Neuronal stem cell (in vitro differentiated cells): ENCODE results near the gene DCP2.

ENCODE experiments used
- DNase-seq: peaks from one replicate; pipeline ENCODE4 v3.0.0-alpha.2; 2013; ENCODE audit warnings: low spot score
- H2AFZ ChIP-seq: one replicate; pipeline ENCODE4 v1.6.1; 2013; ENCODE audit warnings: mild to moderate bottlenecking, low read length, inconsistent platforms
- H2AK5ac ChIP-seq: 2 replicates; pipeline ENCODE4 v1.6.1; 2013; ENCODE audit warnings: low read depth, mild to moderate bottlenecking, inconsistent platforms, low read length, moderate library complexity, mixed read lengths
- H2BK120ac ChIP-seq: 2 replicates; pipeline ENCODE4 v1.6.1; 2013; ENCODE audit warnings: low read depth, mild to moderate bottlenecking, inconsistent platforms, low read length, moderate library complexity, mixed read lengths
- H2BK12ac ChIP-seq: one replicate; pipeline ENCODE4 v1.6.1; 2013; ENCODE audit warnings: low read length, inconsistent platforms
- H2BK15ac ChIP-seq: 2 replicates; pipeline ENCODE4 v1.6.1; 2013; ENCODE audit warnings: mild to moderate bottlenecking, low read length, inconsistent platforms, mixed read lengths
- H2BK5ac ChIP-seq: one replicate; pipeline ENCODE4 v1.6.1; 2013; ENCODE audit warnings: inconsistent platforms, mild to moderate bottlenecking, low read length, moderate library complexity
- H3K14ac ChIP-seq: one replicate; pipeline ENCODE4 v1.6.1; 2013; ENCODE audit warnings: low read length, inconsistent platforms
- H3K18ac ChIP-seq: 2 replicates; pipeline ENCODE4 v1.6.1; 2013; ENCODE audit warnings: low read length, inconsistent platforms
- H3K23ac ChIP-seq: 2 replicates; pipeline ENCODE4 v1.6.1; 2013; ENCODE audit warnings: low read depth, mild to moderate bottlenecking, mixed read lengths, low read length, inconsistent platforms; ENCODE audit not compliant: poor library complexity
- H3K27ac ChIP-seq: replicated peaks from 3 replicates; pipeline ENCODE4 v1.5.1; 2013; ENCODE audit warnings: low read length, inconsistent platforms
- H3K27me3 ChIP-seq, 3 experiments: 2 replicates each; pipeline ENCODE4 v1.6.1; 2013; ENCODE audit warnings: low read length in 3 of 3, mild to moderate bottlenecking in 2 of 3, inconsistent platforms in 1 of 3, low read depth in 1 of 3, mixed read lengths in 1 of 3, moderate library complexity in 1 of 3; ENCODE audit not compliant: control insufficient read depth in 3 of 3, insufficient read depth in 3 of 3
- H3K36me3 ChIP-seq, 2 donors: replicated peaks in 1 of 2; 2 replicates each; pipeline ENCODE4 v1.6.1; 2013; ENCODE audit warnings: low read length in 2 of 2; ENCODE audit not compliant: control insufficient read depth in 2 of 2, insufficient read depth in 2 of 2
- H3K4ac ChIP-seq: 2 replicates; pipeline ENCODE4 v1.6.1; 2013; ENCODE audit warnings: inconsistent platforms, mild to moderate bottlenecking, low read length, moderate library complexity
- H3K4me1 ChIP-seq, 2 donors: 1 replicate in 1 of 2; 2 replicates in 1 of 2; pipeline ENCODE4 v1.6.1; 2013; ENCODE audit warnings: low read length in 2 of 2, low read depth in 1 of 2; ENCODE audit not compliant: control insufficient read depth in 2 of 2, insufficient read depth in 1 of 2
- H3K4me2 ChIP-seq: one replicate; pipeline ENCODE4 v1.6.1; 2013; ENCODE audit warnings: mild to moderate bottlenecking, low read length, inconsistent platforms; ENCODE audit not compliant: insufficient read depth, poor library complexity, severe bottlenecking
- H3K4me3 ChIP-seq, 2 donors: 2 replicates each; pipeline ENCODE4 v1.5.1; 2013; ENCODE audit warnings: low read length in 2 of 2, mild to moderate bottlenecking in 2 of 2, inconsistent platforms in 1 of 2, moderate library complexity in 1 of 2
- H3K79me1 ChIP-seq: one replicate; pipeline ENCODE4 v1.6.1; 2013; ENCODE audit warnings: low read depth, mild to moderate bottlenecking, inconsistent platforms, low read length, moderate library complexity
- H3K9ac ChIP-seq: one replicate; pipeline ENCODE4 v1.6.1; 2013; ENCODE audit warnings: mild to moderate bottlenecking, low read depth, low read length, inconsistent platforms; ENCODE audit not compliant: poor library complexity
- H3K9me3 ChIP-seq, 2 donors: replicated peaks in 1 of 2; 2 replicates each; pipeline versions ENCODE3 to v1.6.1; 2013; ENCODE audit warnings: low read length in 2 of 2, mild to moderate bottlenecking in 2 of 2, inconsistent platforms in 1 of 2, low read depth in 1 of 2, mixed read lengths in 1 of 2, moderate library complexity in 1 of 2; ENCODE audit not compliant: control insufficient read depth in 2 of 2, insufficient read depth in 1 of 2
- H4K8ac ChIP-seq: one replicate; pipeline ENCODE4 v1.6.1; 2013; ENCODE audit warnings: low read depth, mild to moderate bottlenecking, inconsistent platforms, low read length, moderate library complexity
- H4K91ac ChIP-seq: one replicate; pipeline ENCODE4 v1.6.1; 2013; ENCODE audit warnings: low read length, low read depth, mild to moderate bottlenecking, inconsistent platforms; ENCODE audit not compliant: poor library complexity
- WGBS, 2 donors: extraction: QIAGEN DNeasy Blood & Tissue Kit; methylation state at CpG; one replicate each; pipeline ENCODE4 v1.1.7; 2013; ENCODE audit warnings: missing lambda C conversion rate in 2 of 2, mixed read lengths in 1 of 2; ENCODE audit not compliant: insufficient read length in 2 of 2, insufficient replicate concordance in 1 of 2; ENCODE audit errors: extremely low coverage in 2 of 2; 5-methylcytosine and 5-hydroxymethylcytosine counted together

DCP2 gene

GRCh38 chr5:112967520-112968083 lies 9.0 kb upstream of the DCP2 start:
- H4K8ac ChIP-seq, result no peak overlapping the region
- no peak overlapping the region for H3K4me2 ChIP-seq
- no peak overlapping the region for H4K91ac ChIP-seq
- H3K4me1 ChIP-seq, result peaks cover 7 to 9% of the 10 kb centered on the region in 2 donors
- no peak overlapping the region for H2BK5ac ChIP-seq
- H2AK5ac ChIP-seq, result no peak overlapping the region
- WGBS, 2 donors, result no CpG with 5 or more reads among the region's 6 CpGs
- no peaks in the 10 kb centered on the region for H3K27me3 ChIP-seq
- H3K23ac ChIP-seq, result no peak overlapping the region
- no peak overlapping the region for H3K9ac ChIP-seq
- no peaks in the 10 kb centered on the region for H3K36me3 ChIP-seq
- H3K4me3 ChIP-seq, result no peak overlapping the region
- no peak overlapping the region for H3K18ac ChIP-seq
- no peaks in the 10 kb centered on the region for H3K9me3 ChIP-seq
- no peak overlapping the region for H3K4ac ChIP-seq
- H2BK120ac ChIP-seq, result no peak overlapping the region
- no peaks in the 10 kb centered on the region for H3K79me1 ChIP-seq
- DNase-seq, result no peak
- no peak overlapping the region for H3K14ac ChIP-seq
- no peak overlapping the region for H2BK15ac ChIP-seq
- no peak overlapping the region for H2AFZ ChIP-seq
- no peak overlapping the region for H3K27ac ChIP-seq
- no peak overlapping the region for H2BK12ac ChIP-seq

DNA sequence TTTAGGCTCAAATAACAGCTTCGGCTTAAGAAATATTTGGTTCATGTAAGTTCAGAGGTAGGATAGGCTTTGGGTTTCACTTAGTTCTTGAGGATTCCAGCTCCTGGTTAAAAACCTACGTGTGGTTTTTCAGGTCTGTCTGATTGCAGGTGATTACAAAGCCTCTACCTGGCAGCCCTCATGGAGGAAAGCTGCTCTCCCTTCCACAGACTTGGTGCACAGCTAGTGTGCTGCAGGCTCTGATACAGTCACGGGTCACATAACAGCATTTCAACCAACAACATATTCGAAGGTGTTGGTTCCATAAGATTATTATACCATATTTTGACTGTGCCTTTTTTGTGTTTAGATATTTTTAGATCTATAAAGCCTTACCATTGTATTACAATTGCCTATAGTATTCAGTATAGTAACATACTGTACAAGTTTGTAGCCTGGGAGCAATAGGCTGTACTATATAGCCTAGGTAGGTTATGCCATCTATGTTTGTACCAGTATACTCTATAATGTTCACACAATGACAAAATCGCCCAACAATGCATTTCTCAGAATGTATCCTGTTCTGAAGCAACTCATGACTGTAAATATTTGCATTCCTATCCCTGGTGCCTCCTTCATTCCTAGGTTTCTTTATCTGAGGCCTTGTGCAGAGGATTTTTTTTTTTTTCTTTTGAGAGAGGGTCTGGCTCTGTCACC lies 8.0 kb upstream of the DCP2 start:
- H3K9me3 ChIP-seq, result no peaks in the 10 kb centered on the region
- no peak overlapping the region for H2BK12ac ChIP-seq
- H3K4ac ChIP-seq, result no peak overlapping the region
- no peak overlapping the region for H2BK15ac ChIP-seq
- peak overlapping the region; percentile 50 for H2AFZ ChIP-seq
- DNase-seq, result no peak
- H3K4me3 ChIP-seq, result no peak overlapping the region
- H3K18ac ChIP-seq, result no peak overlapping the region
- no peak overlapping the region for H3K9ac ChIP-seq
- H2AK5ac ChIP-seq, result no peak overlapping the region
- H3K4me2 ChIP-seq, result no peak overlapping the region
- no peaks in the 10 kb centered on the region for H3K36me3 ChIP-seq
- H3K79me1 ChIP-seq, result no peaks in the 10 kb centered on the region
- H3K23ac ChIP-seq, result no peak overlapping the region
- no CpG with 5 or more reads among the region's 5 CpGs for WGBS, 2 donors
- H4K8ac ChIP-seq, result no peak overlapping the region
- H2BK5ac ChIP-seq, result no peak overlapping the region
- H2BK120ac ChIP-seq, result no peak overlapping the region
- H4K91ac ChIP-seq, result no peak overlapping the region
- H3K14ac ChIP-seq, result no peak overlapping the region
- no peak overlapping the region for H3K27ac ChIP-seq
- peaks cover 7 to 9% of the 10 kb centered on the region in 2 donors for H3K4me1 ChIP-seq
- H3K27me3 ChIP-seq, result no peaks in the 10 kb centered on the region

DNA sequence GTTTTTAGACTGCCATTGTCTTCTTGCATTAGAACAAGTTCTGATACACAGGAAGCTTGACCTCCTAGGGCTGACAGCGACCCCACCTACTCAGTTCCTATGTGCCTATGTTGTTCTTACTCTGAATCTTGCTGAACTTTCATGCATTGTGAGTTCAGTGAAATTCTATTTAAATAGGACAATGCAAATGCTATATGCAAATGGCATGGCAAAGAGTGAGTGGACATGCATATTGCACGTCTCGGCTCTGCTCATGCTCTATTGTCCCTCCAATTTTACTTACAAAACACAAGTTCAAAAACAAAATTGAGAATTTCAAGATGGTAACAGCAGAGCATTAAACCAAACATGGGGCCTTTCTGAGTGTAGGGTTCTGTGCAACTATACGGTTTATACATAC lies 5.3 kb upstream of the DCP2 start:
- no peak overlapping the region for H2AK5ac ChIP-seq
- H3K23ac ChIP-seq, result no peak overlapping the region
- H2BK12ac ChIP-seq, result no peak overlapping the region
- WGBS, 2 donors, result no CpG with 5 or more reads among the region's 4 CpGs
- H3K27ac ChIP-seq, result no peak overlapping the region
- no peak overlapping the region for H4K91ac ChIP-seq
- DNase-seq, result no peak
- no peaks in the 10 kb centered on the region for H3K79me1 ChIP-seq
- H3K4me1 ChIP-seq, result peaks cover 14 to 16% of the 10 kb centered on the region in 2 donors
- H2BK120ac ChIP-seq, result no peak overlapping the region
- H3K14ac ChIP-seq, result no peak overlapping the region
- no peaks in the 10 kb centered on the region for H3K9me3 ChIP-seq
- H2AFZ ChIP-seq, result peak overlapping the region; percentile 41
- H2BK15ac ChIP-seq, result no peak overlapping the region
- H3K4me2 ChIP-seq, result no peak overlapping the region
- no peaks in the 10 kb centered on the region for H3K36me3 ChIP-seq
- H3K4me3 ChIP-seq, result no peak overlapping the region
- no peak overlapping the region for H4K8ac ChIP-seq
- H3K4ac ChIP-seq, result no peak overlapping the region
- H3K9ac ChIP-seq, result no peak overlapping the region
- no peak overlapping the region for H3K18ac ChIP-seq
- H2BK5ac ChIP-seq, result no peak overlapping the region
- no peaks in the 10 kb centered on the region for H3K27me3 ChIP-seq

- Histone ChIP-seq H2BK120ac (no peak overlapping the region), H3K9me3 (no peaks in the 10 kb centered on the region), H4K91ac (no peak overlapping the region), H3K27ac (no peak overlapping the region), H3K14ac (no peak overlapping the region), H3K4me3 (no peak overlapping the region), H3K9ac (no peak overlapping the region), H3K4me2 (no peak overlapping the region), H3K36me3 (no peaks in the 10 kb centered on the region), H2BK15ac (no peak overlapping the region), H3K4me1 (peaks cover 14 to 16% of the 10 kb centered on the region in 2 donors), H3K4ac (no peak overlapping the region), H2AK5ac (no peak overlapping the region), H4K8ac (no peak overlapping the region), H3K18ac (no peak overlapping the region), H3K23ac (no peak overlapping the region), H2BK12ac (no peak overlapping the region), H3K27me3 (no peaks in the 10 kb centered on the region), H3K79me1 (peaks cover under 1% of the 10 kb centered on the region), H2BK5ac (no peak overlapping the region), H2AFZ (no peak overlapping the region)
- DNase-seq, result no peak
- no CpG with 5 or more reads among the region's 1 CpG for WGBS, 2 donors
Observed at GRCh38 chr5:112973036-112973435, 3.6 kb upstream of the DCP2 start.
